ENCODE data around the gene GPR132.

- no peak for TF ChIP-seq CTCF (IDR thresholded peaks at IDR 0.05)
- TF ChIP-seq POLR2A (IDR thresholded peaks at IDR 0.05) = no peak
- TF ChIP-seq POLR2AphosphoS5 (IDR thresholded peaks at IDR 0.05) = peak; percentile 72 to 89 (median 72)
Observed at GRCh38 chr14:105091517-105092170, 26.4 kb upstream of the GPR132 start.

Measured in breast epithelium (tissue), 3 donors.